BLaER1 treated with 17β-estradiol and CSF1 and Interleukin-3, amounts not matched to agents 10 nM and 100 nM (cell line): ENCODE data around the gene TP53BP2.
"Not testable (repeated sequence)": the region's sequence is repeated elsewhere in the genome, so short reads cannot be mapped to it uniquely, and the experiment has no call there.

Experiments used
- H3K27ac ChIP-seq, 11 experiments: shearing (Covaris generic); formaldehyde crosslinking; 2 replicates each; pipeline ENCODE4 v1.8.1; 2022
- H3K27me3 ChIP-seq, 11 experiments: shearing (Covaris generic); formaldehyde crosslinking; 2 replicates each; pipeline ENCODE4 v1.8.1; 2022
- H3K36me3 ChIP-seq, 11 experiments: shearing (Covaris generic); formaldehyde crosslinking; 2 replicates each; pipeline ENCODE4 v1.8.1; 2022
- H3K4me1 ChIP-seq, 10 experiments: shearing (Covaris generic); formaldehyde crosslinking; 2 replicates each; pipeline ENCODE4 v1.8.1; 2022
- H3K4me2 ChIP-seq, 11 experiments: shearing (Covaris generic); formaldehyde crosslinking; 2 replicates each; pipeline ENCODE4 v1.8.1; 2022
- H3K4me3 ChIP-seq, 10 experiments: shearing (Covaris generic); formaldehyde crosslinking; 2 replicates each; pipeline ENCODE4 v1.8.1; 2022
- H3K9ac ChIP-seq, 11 experiments: shearing (Covaris generic); formaldehyde crosslinking; 2 replicates each; pipeline ENCODE4 v1.8.1; 2022
- H3K9me3 ChIP-seq, 11 experiments: shearing (Covaris generic); formaldehyde crosslinking; replicated peaks in 1 of 11; 2 replicates each; pipeline ENCODE4 v1.8.1; 2022
- H4K20me1 ChIP-seq, 11 experiments: shearing (Covaris generic); formaldehyde crosslinking; 2 replicates each; pipeline ENCODE4 v1.8.1; 2022
- Cebpa-rat ChIP-seq, 11 experiments: shearing (Covaris generic); IDR thresholded peaks; 2 replicates each; pipeline ENCODE4 v1.8.1; 2022

The TP53BP2 gene

GRCh38 chr1:223845037-223845809 is 524 bp downstream of the TP53BP2 start:
- Histone ChIP-seq H3K36me3 (no peaks in the 10 kb centered on the region), H3K27me3 (no peaks in the 10 kb centered on the region), H3K27ac (peak overlapping the region; percentile 92 to 100 (median 99)), H3K9ac (peak overlapping the region; percentile 90 to 99 (median 99)), H4K20me1 (peaks cover 28 to 50% (median 47%) of the 10 kb centered on the region in 11 experiments; a peak in 21 of 22 replicates), H3K4me3 (peak overlapping the region; percentile 76 to 95 (median 92)), H3K4me2 (peak overlapping the region; percentile 73 to 98 (median 82)), H3K4me1 (peaks cover 33 to 55% (median 37%) of the 10 kb centered on the region in 10 experiments), H3K9me3 (peaks cover 0 to 5% (median 0%) of the 10 kb centered on the region in 11 experiments; a peak in 3 of 22 replicates)
- no peak for TF ChIP-seq Cebpa-rat (IDR thresholded peaks at IDR 0.05)

DNA sequence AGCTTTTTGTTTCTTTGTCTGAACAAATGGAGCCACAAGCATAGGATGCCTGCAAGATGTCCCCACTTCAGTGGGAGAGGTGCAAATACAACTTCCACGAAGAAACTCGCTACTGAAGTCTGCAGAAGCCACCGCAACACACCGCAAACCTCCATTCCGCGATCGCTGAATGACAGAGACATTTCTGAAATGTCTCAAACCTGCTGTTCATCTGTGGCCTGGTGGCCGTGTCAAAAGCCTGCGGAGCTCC is 1.0 kb downstream of the TP53BP2 start:
- H3K36me3 ChIP-seq, result peaks cover 0 to 2% (median under 1%) of the 10 kb centered on the region in 11 experiments; a peak in 3 of 22 replicates
- peak overlapping the region; percentile 92 to 100 (median 99); a peak in 21 of 22 replicates for H3K27ac ChIP-seq
- H4K20me1 ChIP-seq, result peaks cover 29 to 54% (median 52%) of the 10 kb centered on the region in 11 experiments; a peak in 21 of 22 replicates
- peaks cover 33 to 59% (median 38%) of the 10 kb centered on the region in 10 experiments for H3K4me1 ChIP-seq
- H3K9ac ChIP-seq, result peak overlapping the region; percentile 90 to 99 (median 99)
- no peaks in the 10 kb centered on the region for H3K27me3 ChIP-seq
- peaks cover 0 to 5% (median 0%) of the 10 kb centered on the region in 11 experiments; a peak in 3 of 22 replicates for H3K9me3 ChIP-seq
- TF ChIP-seq Cebpa-rat (IDR thresholded peaks at IDR 0.05), result no peak
- H3K4me2 ChIP-seq, result peak overlapping the region; percentile 73 to 98 (median 82)
- H3K4me3 ChIP-seq, result peak overlapping the region; percentile 76 to 95 (median 92)

- H3K9ac ChIP-seq, result peak overlapping the region; percentile 90 to 99 (median 99)
- H3K4me3 ChIP-seq, result peak overlapping the region; percentile 76 to 95 (median 92)
- peaks cover 0 to 8% (median 4%) of the 10 kb centered on the region in 11 experiments; a peak in 6 of 22 replicates for H3K36me3 ChIP-seq
- peak overlapping the region; percentile 92 to 100 (median 99); a peak in 21 of 22 replicates for H3K27ac ChIP-seq
- H4K20me1 ChIP-seq, result peaks cover 35 to 60% (median 57%) of the 10 kb centered on the region in 11 experiments; a peak in 21 of 22 replicates
- H3K27me3 ChIP-seq, result no peaks in the 10 kb centered on the region
- no peak for TF ChIP-seq Cebpa-rat (IDR thresholded peaks at IDR 0.05)
- peaks cover 33 to 64% (median 39%) of the 10 kb centered on the region in 10 experiments for H3K4me1 ChIP-seq
- H3K9me3 ChIP-seq, result peaks cover 0 to 5% (median 0%) of the 10 kb centered on the region in 11 experiments; a peak in 3 of 22 replicates
- H3K4me2 ChIP-seq, result peak overlapping the region; percentile 73 to 98 (median 82)
These were observed 1.6 kb downstream of the TP53BP2 start for GRCh38 chr1:223843934-223844786.

- H3K4me3 ChIP-seq, result peak overlapping the region in 2 of 10 experiments; percentile 12 to 27; a peak in 2 of 20 replicates
- TF ChIP-seq Cebpa-rat (IDR thresholded peaks at IDR 0.05), result no peak
- H4K20me1 ChIP-seq, result peaks cover 48 to 73% (median 71%) of the 10 kb centered on the region in 11 experiments
These were observed 3.0 kb downstream of the TP53BP2 start for GRCh38 chr1:223842784-223843183.

DNA sequence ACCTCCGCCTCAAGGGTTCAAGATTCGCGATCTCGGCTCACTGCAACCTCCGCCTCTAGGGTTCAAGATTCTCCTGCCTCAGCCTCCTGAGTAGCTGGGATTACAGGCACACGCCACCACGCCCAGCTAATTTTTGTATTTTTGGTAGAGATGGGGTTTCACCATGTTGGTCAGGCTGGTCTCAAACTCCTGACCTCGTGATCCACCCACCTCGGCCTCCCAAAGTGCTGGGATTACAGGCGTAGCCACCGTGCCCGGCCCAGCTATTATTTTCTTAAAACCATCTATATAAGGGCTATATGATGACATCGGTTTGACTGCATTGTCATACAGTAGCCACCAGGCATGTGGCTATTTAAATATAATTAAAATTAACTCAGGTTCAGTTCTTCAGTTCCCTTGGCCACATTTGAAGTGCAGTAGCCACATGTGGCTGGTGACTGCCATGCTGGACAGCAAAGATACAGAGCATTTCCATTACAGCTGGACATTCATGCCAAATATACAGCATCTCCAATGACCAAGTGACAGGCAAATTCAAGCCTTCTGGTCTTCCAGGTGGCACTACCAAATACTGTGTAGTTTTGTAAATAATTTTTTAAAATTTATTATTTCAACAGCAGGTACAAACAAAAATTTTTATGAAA is 3.6 kb downstream of the TP53BP2 start:
- Histone ChIP-seq H4K20me1 (peaks cover 55 to 80% (median 77%) of the 10 kb centered on the region in 11 experiments), H3K4me2 (peak overlapping the region in 8 of 11 experiments; percentile 2 to 98 (median 78); a peak in 12 of 22 replicates), H3K4me1 (peaks cover 46 to 77% (median 53%) of the 10 kb centered on the region in 10 experiments)
- H3K9me3 ChIP-seq, H3K9ac ChIP-seq, H3K36me3 ChIP-seq, H3K4me3 ChIP-seq, H3K27me3 ChIP-seq, H3K27ac ChIP-seq: not testable (repeated sequence)

More at GRCh38 chr1:223842784-223843183, 3.0 kb downstream of the TP53BP2 start:
- Histone ChIP-seq H3K27ac (no peak overlapping the region), H3K4me1 (peaks cover 43 to 77% (median 49%) of the 10 kb centered on the region in 10 experiments), H3K4me2 (peak overlapping the region; percentile 45 to 98 (median 79)), H3K27me3 (no peaks in the 10 kb centered on the region), H3K9ac (no peak overlapping the region), H3K9me3 (no peaks in the 10 kb centered on the region), H3K36me3 (peaks cover 0 to 8% (median 4%) of the 10 kb centered on the region in 11 experiments; a peak in 6 of 22 replicates)

DNA sequence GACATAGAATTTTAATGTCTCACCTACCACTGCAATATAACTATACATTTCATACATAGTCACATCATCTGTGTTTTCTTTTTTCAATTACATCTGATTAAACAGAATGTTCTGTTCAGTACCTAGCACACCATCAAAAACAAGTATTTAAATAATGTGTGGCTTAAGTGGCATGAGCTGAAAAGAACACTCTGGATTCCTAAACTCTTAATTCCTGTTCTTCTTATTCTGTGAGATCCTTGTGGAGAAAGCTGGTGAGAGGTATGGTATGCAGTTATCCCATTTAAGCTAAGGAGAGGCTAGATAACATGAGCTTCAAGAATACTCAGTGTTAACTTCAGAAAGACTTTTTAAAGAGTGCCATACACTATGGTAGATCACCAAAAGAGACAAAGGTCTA is 5.5 kb downstream of the TP53BP2 start:
- Histone ChIP-seq H3K4me3 (no peak overlapping the region), H3K4me2 (peak overlapping the region in 3 of 11 experiments; percentile 21 to 36 (median 21); a peak in 2 of 22 replicates), H3K4me1 (peaks cover 58 to 90% (median 63%) of the 10 kb centered on the region in 10 experiments), H3K9ac (no peak overlapping the region), H3K27me3 (no peaks in the 10 kb centered on the region), H3K36me3 (peaks cover 0 to 8% (median 4%) of the 10 kb centered on the region in 11 experiments; a peak in 6 of 22 replicates), H3K9me3 (no peaks in the 10 kb centered on the region), H3K27ac (no peak overlapping the region), H4K20me1 (peaks cover 68 to 99% (median 96%) of the 10 kb centered on the region in 11 experiments)
- no peak for TF ChIP-seq Cebpa-rat (IDR thresholded peaks at IDR 0.05)

DNA sequence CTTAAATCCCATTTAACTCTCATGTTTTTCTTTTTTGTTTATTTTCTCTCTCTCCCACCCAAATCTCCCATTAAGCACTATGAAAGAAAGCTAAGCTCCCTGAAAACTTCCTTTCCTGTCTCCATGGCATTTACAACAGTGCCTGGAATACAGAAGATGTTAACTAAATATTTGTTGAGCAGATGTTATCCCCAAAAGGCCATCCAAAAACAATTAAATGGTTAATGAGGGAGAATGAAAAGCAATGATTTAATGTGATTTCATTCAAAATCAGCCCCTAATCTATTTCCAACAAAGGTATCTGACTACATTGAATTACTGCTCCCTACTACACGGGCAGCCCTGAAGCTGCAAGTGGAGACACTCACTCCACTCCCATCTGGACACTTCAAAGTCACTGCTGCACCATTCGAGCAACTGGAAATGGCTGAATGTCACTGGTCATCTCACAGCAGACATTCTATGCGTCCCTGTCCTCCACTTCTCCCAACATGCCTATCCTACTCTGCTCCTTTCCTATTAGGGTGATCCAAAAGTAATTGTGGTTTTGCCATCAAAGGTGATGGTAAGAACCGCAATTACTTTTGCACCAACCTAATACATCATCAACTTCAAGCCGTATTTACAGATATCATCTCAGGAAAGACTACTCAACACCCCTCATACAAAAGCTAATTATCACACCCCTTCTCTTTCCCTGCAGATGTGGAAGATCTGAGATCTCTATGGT is 7.5 kb downstream of the TP53BP2 start:
- Histone ChIP-seq H3K27ac (no peak overlapping the region), H4K20me1 (peaks cover 74 to 100% (median 99%) of the 10 kb centered on the region in 11 experiments), H3K9me3 (no peaks in the 10 kb centered on the region), H3K4me3 (no peak overlapping the region), H3K36me3 (peaks cover 0 to 8% (median 4%) of the 10 kb centered on the region in 11 experiments; a peak in 6 of 22 replicates), H3K9ac (no peak overlapping the region), H3K4me1 (peaks cover 62 to 99% (median 72%) of the 10 kb centered on the region in 10 experiments), H3K4me2 (peak overlapping the region in 9 of 11 experiments; percentile 4 to 92 (median 19); a peak in 11 of 22 replicates), H3K27me3 (no peaks in the 10 kb centered on the region)
- TF ChIP-seq Cebpa-rat (IDR thresholded peaks at IDR 0.05), result no peak
